HG03432 (cell line): ENCODE results near the gene UNC80.
A peak's percentile ranks its signal among the peaks of the same experiment; 100 is the strongest.

ENCODE experiments used
- ATAC-seq: cut with Tn5 transposase; IDR thresholded peaks from one replicate; pipeline ENCODE4 v1.9.1; 2021; ENCODE audit warnings: mild to moderate bottlenecking, moderate library complexity; ENCODE audit not compliant: unreplicated experiment

Gene UNC80

DNA sequence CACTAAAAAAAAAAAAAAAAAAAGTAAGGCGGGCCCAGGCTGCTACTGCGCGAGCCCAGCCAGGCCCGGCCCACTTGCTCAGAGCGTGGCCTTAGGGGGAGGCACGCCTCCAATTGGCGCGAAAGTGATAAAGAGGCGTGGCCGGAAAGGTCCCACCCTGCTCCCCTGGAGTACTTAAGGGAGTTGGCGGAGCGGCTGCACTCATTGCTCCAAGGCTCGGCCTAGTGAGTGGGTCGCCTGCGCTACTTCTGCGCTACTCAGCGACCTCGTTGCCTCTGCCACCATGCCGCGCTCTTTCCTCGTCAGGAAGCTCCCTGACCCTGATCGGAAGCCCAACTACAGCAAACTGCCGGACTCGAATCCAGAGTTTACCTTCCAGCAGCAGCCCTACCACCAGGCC, 36.9 kb downstream of the UNC80 start:
- ATAC-seq: no peak

GRCh38 chr2:209809256-209809655, 37.6 kb downstream of the UNC80 start:
- no peak for ATAC-seq

DNA sequence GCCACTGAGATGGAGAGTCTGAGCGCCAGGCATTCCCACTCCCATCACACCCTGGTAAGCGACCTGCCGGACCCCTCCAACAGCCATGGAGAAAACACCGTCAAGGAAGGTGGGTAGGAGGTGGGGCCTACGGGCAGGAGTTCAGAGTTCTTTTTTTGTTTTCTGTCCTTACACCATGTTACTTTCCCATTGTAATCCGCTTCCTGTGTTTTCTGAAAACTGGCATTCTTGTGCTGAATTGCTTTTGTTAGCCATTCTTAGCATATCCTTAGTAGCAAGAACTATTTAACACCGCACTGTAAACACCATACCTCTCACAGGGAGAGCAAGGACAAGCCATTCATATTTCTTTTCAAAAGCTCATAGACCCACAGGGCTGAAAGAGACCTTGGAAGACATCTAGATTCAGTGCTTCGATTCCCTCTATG, 46.2 kb downstream of the UNC80 start:
- ATAC-seq: no peak

DNA sequence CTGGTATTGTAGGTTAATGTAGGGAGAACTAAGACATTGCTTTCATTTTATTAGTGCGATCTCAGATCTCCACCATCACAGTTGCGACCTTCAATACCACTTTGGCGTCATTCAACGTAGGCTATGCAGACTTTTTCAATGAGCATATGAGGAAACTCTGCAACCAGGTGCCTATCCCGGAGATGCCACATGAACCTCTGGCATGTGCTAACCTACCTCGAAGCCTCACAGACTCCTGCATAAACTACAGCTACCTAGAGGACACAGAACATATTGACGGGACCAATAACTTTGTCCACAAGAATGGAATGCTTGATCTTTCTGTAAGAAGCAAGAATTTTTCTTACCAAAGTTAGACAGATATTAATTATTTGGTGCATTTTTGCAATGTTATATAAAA, 47.3 kb downstream of the UNC80 start:
- ATAC-seq: no peak

DNA sequence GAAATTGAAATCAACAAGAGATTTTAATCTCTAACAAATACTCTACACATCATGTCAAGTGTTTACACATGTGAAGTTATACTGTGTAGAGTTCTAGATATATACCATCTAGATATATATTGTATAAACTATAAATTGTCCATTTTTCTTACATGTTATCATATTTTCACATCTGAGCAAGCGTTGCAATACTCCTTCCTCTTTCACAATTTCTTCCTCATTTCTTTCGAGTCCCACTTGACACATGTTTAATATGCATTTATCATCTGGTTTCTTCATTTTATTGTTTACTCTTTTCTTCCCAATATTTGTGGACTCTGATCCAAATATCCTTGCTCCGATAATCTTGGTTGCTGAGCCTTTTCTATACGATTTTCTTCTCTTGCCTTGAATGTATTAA, 50.2 kb downstream of the UNC80 start:
- ATAC-seq: no peak

DNA sequence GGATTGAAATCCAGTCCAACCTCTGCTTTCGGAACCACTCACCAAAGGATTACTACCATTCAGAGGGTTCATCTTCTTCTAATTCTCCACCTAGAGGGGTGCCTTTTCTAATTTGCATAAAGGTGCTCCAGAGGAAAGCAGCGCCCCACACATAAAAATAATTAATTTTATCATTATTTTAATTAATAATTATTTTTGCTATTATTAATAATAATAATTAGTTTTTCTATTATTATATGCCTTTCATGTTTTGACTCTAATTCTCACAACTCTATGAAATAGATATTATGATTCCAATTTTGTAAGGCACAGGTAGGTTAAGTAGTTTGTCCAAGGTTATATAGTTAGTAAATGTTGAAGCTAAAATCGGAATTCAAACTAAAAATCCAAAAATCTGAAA, 51.9 kb downstream of the UNC80 start:
- no peak for ATAC-seq

- no peak for ATAC-seq
These were observed 52.8 kb downstream of the UNC80 start for GRCh38 chr2:209824391-209824790.

- no peak for ATAC-seq
These were observed 59.3 kb downstream of the UNC80 start for GRCh38 chr2:209830722-209831465.

DNA sequence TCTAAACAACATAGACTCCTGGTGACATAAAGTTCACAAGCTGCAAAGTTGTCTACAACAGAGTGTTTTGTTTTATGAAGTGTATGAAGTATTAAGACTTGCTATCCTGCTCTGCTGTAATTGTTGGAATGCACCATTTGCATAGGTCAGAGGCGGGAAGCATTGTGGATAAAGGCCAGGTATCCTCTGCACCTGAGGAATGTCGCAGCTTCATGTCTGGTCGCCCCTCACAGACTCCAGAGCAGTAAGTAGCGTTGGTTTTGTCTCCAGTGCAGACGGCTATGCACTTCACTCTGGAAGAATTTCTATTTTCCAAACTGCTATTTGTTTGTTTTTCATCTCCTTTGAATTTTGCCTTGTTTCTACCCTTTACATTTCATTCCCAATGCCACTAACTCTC, 63.1 kb downstream of the UNC80 start:
- no peak for ATAC-seq

DNA sequence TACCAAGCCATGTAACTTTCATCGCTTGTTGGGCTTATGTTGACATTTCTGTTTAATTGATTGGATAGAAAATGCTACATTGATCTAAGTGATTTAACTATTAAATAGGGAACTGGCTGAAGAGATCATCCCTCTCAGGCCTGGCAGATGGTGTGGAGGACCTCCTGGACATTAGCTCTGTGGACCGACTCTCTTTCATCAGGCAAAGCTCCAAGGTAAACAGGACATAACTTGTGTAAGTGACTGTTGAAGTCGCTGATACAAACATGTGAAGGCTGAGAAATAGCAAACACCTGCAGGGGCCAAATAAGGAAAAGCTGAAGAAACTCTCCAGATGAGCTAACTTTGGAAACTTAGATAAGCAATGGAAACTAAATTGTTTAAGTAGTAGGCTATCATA, 68.8 kb downstream of the UNC80 start:
- ATAC-seq: no peak

DNA sequence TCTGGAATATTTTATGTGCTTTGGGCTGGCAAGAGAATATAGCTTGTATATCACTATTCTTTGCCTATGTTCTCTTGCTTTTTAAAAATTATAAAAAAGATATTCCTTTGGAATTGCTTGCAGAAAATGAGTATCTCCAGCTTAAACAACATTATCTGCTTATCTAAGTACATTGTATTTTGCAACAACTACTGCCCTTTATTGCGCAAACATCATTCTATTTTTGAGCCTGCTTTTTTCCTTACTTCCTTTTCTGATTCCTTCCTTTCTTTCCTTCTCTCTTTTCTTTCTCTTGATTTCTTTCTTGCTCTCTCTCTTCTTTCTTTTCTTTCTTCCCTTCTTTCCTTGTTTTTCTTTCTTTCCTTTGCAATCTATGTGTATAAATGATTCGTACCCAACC, 74.0 kb downstream of the UNC80 start:
- ATAC-seq: no peak

DNA sequence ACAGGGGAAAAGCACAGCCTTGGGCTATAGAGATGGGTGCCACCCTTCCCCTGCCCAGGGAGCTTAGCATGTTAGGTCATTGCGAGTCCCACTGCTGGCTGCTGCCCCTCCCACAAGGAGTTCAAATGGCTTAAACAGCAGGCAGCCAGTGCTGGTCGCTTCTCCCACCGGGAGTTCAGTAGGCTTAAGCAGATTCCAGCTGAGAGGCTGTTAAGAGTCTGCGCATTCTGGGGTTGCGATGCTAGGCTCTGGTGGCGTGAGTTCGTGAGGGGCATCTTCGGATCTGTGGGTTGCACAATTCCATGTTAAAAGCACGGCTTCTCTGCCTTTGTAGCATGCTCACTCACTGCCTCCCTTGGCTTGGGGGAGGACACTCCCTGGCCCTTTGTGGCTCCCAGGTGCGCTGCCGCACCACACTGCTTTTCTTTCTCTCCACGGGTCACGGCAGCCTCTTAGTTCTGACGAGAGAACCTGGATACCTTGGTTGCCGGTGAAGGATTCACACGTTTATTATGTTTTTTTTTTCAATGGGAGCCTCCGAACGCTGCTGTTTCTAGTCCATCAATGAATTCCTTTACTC, 93.2 kb downstream of the UNC80 start:
- ATAC-seq: no peak

- ATAC-seq: no peak
These were observed 96.8 kb downstream of the UNC80 start for GRCh38 chr2:209868271-209868994.

- no peak for ATAC-seq
These were observed 98.4 kb downstream of the UNC80 start for GRCh38 chr2:209870067-209870466.

DNA sequence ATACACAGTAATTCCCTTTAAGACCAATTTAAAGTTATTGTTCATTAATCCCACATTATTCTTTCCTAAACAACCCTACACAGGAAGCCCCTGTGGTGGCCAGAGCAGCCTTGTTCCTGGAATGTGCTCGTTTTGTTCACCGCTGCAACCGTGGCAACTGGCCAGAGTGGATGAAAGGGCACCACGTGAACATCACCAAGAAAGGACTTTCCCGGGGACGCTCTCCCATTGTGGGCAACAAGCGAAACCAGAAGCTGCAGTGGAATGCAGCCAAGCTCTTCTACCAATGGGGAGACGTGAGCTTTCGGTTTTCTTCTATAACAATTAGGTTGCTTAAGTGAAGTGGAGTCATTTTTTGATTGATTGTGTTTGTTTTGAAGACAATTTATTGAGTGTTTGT, 101.0 kb downstream of the UNC80 start:
- peak; percentile 79 for ATAC-seq

GRCh38 chr2:209875270-209875669, 103.6 kb downstream of the UNC80 start:
- ATAC-seq: no peak

- ATAC-seq: no peak
These were observed 104.6 kb downstream of the UNC80 start for GRCh38 chr2:209876211-209876610.

DNA sequence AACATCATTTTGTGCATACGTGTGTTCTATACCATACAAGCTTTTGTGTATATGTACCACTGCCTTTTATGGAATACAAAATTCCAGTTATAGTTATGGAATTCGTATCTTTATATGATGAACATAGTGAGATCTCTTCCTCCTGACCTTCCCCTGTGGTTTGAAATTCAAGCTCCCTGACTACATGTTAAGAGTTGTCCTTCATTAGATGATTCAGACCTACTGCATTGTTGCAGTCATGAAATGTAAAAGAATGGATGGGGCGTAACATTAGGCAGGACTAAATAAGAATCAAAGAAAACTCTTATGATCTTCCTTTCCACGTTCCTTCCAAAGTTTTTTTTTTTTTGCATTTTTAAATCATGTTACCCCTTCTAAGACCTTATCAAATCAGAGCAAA, 107.1 kb downstream of the UNC80 start:
- ATAC-seq: no peak

DNA sequence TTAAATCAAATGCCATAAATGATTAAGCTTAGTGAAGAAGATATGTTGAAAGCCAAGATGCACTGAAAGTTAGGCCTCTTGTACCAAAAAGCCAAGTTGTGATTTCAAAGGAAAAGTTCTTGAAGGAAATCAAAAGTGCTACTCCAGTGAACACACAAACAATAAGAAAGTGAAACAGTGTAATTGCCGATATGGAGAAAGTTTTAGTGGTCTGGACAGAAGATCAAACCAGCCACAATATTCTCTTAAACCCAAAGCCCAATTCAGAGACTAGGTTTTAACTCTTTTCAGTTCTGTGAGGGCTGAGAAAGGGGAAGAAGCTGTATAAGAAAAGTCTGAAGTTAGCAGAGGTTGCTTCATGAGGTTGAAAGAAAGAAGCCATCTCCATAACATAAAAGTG, 129.0 kb downstream of the UNC80 start:
- ATAC-seq: no peak

DNA sequence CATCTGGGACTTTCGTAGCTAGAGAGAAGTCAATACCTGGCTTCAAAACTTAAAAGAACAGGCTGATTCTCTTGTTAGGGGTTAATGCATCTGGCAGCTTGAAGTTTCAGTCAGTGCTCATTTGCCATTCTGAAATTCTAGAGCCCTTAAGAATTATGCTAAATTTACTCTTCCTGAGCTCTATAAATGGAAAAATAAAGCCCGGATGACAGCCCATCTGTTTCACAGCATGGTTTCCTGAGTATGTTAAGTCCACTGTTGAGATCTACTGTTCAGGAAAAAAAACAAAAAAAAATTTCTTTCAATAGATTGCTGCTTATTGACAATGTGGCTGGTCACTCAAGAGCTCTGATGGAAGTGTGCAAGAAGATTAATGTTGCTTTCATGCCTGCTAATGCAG, 129.5 kb downstream of the UNC80 start:
- ATAC-seq: no peak

- no peak for ATAC-seq
These were observed 134.1 kb downstream of the UNC80 start for GRCh38 chr2:209905691-209906090.

GRCh38 chr2:209907746-209908145, 136.1 kb downstream of the UNC80 start:
- peak; percentile 61 for ATAC-seq
